Measurements from ENCODE around the gene NELFA. TPM values are rescaled to one million over a fixed set of nuclear protein-coding genes. Genes with fewer than 3 reads are reported as not detected.
"Not testable (repeated sequence)": the region's sequence is repeated elsewhere in the genome, so short reads cannot be mapped to it uniquely, and the experiment has no call there.

The NELFA gene
- total and polyA plus RNA-seq, 10 of the 15 experiments (the other 5 are each of a cell fraction or from before 2014, with no cell fraction given) = 0.39 to 38.6 (median 16.7) TPM

DNA sequence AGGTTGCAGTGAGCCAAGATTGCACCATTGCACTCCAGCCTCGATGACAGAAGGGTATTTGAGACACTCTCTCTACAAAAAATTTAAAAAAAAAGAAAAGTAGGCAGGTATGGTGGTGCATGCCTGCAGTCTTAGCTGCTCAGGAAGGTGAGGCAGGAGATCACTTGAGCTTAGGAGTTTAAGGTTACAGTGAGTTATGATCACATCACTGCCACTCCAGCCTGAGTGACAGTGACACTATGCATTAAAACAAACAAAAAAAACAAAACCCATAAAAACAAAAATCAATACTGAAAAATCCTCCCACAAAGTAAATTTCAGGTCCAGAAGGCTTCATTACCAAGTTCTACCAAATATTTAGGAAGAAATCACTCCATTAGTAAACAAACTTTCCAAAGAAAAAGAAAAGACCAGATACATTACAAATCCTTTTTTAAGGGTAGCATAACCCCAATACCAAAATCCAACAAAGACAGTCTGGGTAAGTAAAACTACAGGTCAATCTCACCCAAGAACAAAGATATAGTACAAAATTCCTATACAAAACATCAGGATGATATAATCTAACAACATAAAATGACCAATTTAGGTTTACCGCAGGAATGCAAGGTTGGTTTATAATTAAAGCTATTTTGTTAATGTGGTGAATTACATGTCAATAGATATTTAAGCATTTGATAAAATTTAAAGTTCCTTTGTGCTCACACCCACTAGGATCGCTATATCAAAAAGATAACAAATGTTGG, 11.7 kb downstream of the NELFA start (continued):
- TF ChIP-seq, protein P1, sequence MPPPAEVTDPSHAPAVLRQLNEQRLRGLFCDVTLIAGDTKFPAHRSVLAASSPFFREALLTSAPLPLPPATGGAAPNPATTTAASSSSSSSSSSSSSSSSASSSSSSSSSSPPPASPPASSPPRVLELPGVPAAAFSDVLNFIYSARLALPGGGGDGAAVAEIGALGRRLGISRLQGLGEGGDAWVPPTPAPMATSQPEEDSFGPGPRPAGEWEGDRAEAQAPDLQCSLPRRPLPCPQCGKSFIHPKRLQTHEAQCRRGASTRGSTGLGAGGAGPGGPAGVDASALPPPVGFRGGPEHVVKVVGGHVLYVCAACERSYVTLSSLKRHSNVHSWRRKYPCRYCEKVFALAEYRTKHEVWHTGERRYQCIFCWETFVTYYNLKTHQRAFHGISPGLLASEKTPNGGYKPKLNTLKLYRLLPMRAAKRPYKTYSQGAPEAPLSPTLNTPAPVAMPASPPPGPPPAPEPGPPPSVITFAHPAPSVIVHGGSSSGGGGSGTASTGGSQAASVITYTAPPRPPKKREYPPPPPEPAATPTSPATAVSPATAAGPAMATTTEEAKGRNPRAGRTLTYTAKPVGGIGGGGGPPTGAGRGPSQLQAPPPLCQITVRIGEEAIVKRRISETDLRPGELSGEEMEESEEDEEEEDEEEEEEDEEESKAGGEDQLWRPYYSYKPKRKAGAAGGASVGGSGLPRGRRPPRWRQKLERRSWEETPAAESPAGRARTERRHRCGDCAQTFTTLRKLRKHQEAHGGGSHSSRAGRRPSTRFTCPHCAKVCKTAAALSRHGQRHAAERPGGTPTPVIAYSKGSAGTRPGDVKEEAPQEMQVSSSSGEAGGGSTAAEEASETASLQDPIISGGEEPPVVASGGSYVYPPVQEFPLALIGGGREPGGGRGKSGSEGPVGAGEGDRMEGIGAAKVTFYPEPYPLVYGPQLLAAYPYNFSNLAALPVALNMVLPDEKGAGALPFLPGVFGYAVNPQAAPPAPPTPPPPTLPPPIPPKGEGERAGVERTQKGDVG (CRISPR knock-in tag; IDR thresholded peaks at IDR 0.05) = no peak
- no peak for TF ChIP-seq CHD4 (IDR thresholded peaks at IDR 0.05)

DNA sequence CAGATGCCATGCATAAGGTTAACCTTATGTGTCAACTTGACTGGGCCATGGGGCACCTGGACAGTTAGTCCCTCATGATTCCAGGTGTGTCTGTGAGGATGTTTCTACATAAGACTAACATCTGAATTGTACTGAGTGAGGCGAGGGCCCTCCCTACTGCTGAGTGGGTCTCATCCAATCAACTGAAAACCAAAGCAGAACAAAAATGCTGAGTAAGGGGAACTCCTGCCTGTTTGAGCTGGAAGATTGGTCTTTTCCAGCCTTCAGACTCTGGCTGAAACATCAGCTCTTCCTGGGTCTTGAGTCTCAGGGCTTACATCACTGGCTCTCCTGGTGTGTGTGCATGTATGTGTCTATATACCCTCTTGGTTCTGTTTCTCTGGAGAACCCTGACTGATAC, 13.8 kb downstream of the NELFA start:
- Histone ChIP-seq H4K20me1 (ENCODE audit: control insufficient read depth, insufficient read depth) (no peaks in the 10 kb centered on the region), H3K4me3 (no peak overlapping the region)

DNA sequence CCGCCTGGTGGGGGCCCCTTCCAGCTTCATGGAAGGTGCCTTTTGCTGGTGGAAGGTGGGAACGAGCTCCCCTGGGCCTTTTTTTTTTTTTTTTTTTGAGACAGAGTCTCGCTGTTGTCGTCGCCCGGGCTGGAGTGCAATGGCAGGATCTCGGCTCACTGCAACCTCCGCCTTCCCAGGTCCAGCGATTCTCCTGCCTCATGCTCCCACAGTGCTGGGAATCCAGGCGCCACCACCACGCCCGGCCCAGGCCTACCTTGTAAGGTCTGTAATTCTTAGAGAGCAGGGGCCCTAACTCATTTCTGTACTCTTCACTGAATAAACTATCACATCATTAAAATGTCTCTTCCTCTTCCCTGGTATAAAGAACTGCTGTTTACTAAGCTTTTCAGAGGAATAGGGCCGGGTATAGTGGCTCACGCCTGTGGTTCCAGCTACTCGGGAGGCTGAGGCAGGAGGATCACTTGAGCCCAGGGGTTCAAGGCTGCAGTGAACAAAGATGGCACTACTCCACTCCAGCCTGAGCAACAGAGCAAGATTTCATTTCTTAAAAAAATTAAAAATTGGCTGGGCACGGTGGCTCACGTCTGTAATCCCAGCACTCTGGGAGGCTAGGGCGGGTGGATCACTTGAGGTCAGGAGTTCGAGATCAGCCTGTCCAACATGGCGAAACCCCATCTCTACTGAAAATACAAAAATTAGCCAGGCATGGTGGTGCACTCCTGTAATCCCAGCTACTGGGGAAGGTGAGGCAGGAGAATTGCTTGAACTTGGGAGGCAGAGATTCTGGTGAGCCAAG, 14.9 kb downstream of the NELFA start:
- FAIRE-seq; H3K4me2 ChIP-seq (ENCODE audit: control insufficient read depth, insufficient read depth); H3K9me3 ChIP-seq (replicated peaks; ENCODE audit: control insufficient read depth, insufficient read depth, low read length); H3K4me3 ChIP-seq; H3K27me3 ChIP-seq (replicated peaks in 1 of 2; ENCODE audit: control insufficient read depth in 2 of 2, insufficient read depth in 2 of 2, low read length in 1 of 2); DNase-seq (ENCODE audit: low read depth, low spot score); H4K20me1 ChIP-seq (ENCODE audit: control insufficient read depth, insufficient read depth); intact Hi-C loops (cut with micrococcal nuclease; ENCODE audit: unreplicated experiment); H2AFZ ChIP-seq (ENCODE audit: control insufficient read depth, low read depth, low read length); ATAC-seq; in situ Hi-C loops (cut with MboI); CTCF ChIA-PET; H3K9ac ChIP-seq (ENCODE audit: control insufficient read depth, insufficient read depth, low read length); BruUV-seq (replicated peaks); H3K4me1 ChIP-seq (ENCODE audit: control insufficient read depth, insufficient read depth, low read length); RAD21 ChIA-PET (ENCODE audit: unreplicated experiment); H3K27ac ChIP-seq (ENCODE audit: control insufficient read depth, insufficient read depth); SMC1A ChIA-PET (ENCODE audit: uncharacterized antibody, unreplicated experiment): not testable (repeated sequence)
- POLR2A ChIA-PET = interaction anchor here (0.7 kb wide), 1 partner anchor 48 kb away, joined by 4 read pairs; no protein-coding TSS in a partner anchor
- 93% methylated on average over 15 of the region's 20 CpGs for WGBS (ENCODE audit: insufficient coverage, insufficient replicate concordance, low lambda C conversion rate, missing lambda C conversion rate)
- H3K79me2 ChIP-seq (ENCODE audit: control insufficient read depth, insufficient read depth, low read length) = peaks cover 18% of the 10 kb centered on the region
- peaks cover 8 to 18% of the 10 kb centered on the region in 2 experiments; a peak in 3 of 4 replicates for H3K36me3 ChIP-seq (ENCODE audit: control insufficient read depth in 2 of 2, insufficient read depth in 2 of 2, low read length in 1 of 2)

More for the DNA sequence above, 13.8 kb downstream of the NELFA start:
- H3K27ac ChIP-seq (ENCODE audit: control insufficient read depth, insufficient read depth) = no peak overlapping the region
- no peak overlapping the region for H3K4me2 ChIP-seq (ENCODE audit: control insufficient read depth, insufficient read depth)
- ChIA-PET POLR2A (interaction anchor here (0.8 kb wide), 1 partner anchor 14 kb away, joined by 3 read pairs; the partner anchor contains the start of gene NELFA), CTCF (no interaction called here), RAD21 (ENCODE audit: unreplicated experiment) (no interaction called here), SMC1A (ENCODE audit: uncharacterized antibody, unreplicated experiment) (no interaction called here)
- TF ChIP-seq FOS (IDR thresholded peaks at IDR 0.05; ENCODE audit: borderline replicate concordance, extremely low read depth, insufficient read length) = no peak
- no peak for TF ChIP-seq FOXM1 (IDR thresholded peaks at IDR 0.05; ENCODE audit: low read depth, low read length)
- TF ChIP-seq NFYB (IDR thresholded peaks at IDR 0.05; ENCODE audit: insufficient read depth, low read depth, low read length) = no peak
- TF ChIP-seq LARP7 (IDR thresholded peaks at IDR 0.05) = no peak
- TF ChIP-seq SREBF1 (IDR thresholded peaks at IDR 0.05; ENCODE audit: low read length) = no peak
- TF ChIP-seq YBX1 (IDR thresholded peaks at IDR 0.05) = no peak
- TF ChIP-seq RB1 (IDR thresholded peaks at IDR 0.05; ENCODE audit: borderline replicate concordance) = no peak
- TF ChIP-seq SMARCA5 (IDR thresholded peaks at IDR 0.05) = no peak
- no peak for TF ChIP-seq CEBPB (IDR thresholded peaks at IDR 0.05; ENCODE audit: borderline replicate concordance in 1 of 2, low read depth in 2 of 2, low read length in 2 of 2)
- no peak for TF ChIP-seq ZZZ3 (IDR thresholded peaks at IDR 0.05; ENCODE audit: control insufficient read depth, insufficient read length, low read depth)
- TF ChIP-seq, protein P2, sequence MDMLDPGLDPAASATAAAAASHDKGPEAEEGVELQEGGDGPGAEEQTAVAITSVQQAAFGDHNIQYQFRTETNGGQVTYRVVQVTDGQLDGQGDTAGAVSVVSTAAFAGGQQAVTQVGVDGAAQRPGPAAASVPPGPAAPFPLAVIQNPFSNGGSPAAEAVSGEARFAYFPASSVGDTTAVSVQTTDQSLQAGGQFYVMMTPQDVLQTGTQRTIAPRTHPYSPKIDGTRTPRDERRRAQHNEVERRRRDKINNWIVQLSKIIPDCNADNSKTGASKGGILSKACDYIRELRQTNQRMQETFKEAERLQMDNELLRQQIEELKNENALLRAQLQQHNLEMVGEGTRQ (IDR thresholded peaks at IDR 0.05; ENCODE audit: borderline replicate concordance, low read depth, low read length) = no peak
- H3K36me3 ChIP-seq (ENCODE audit: control insufficient read depth in 2 of 2, insufficient read depth in 2 of 2, low read length in 1 of 2) = peaks cover 4 to 15% of the 10 kb centered on the region in 2 experiments; a peak in 3 of 4 replicates
- H3K9me3 ChIP-seq (replicated peaks; ENCODE audit: control insufficient read depth, insufficient read depth, low read length) = peaks cover 7% of the 10 kb centered on the region
- no peak overlapping the region for H3K9ac ChIP-seq (ENCODE audit: control insufficient read depth, insufficient read depth, low read length)
- WGBS (ENCODE audit: insufficient coverage, insufficient replicate concordance, low lambda C conversion rate, missing lambda C conversion rate) = 100% methylated on average over 1 of the region's 1 CpG
- ATAC-seq = no peak
- no peak for DNase-seq (ENCODE audit: low read depth, low spot score)
- peaks cover 23% of the 10 kb centered on the region for H3K79me2 ChIP-seq (ENCODE audit: control insufficient read depth, insufficient read depth, low read length)
- BruUV-seq (replicated peaks) = no TSS peak
- intact Hi-C loops (cut with micrococcal nuclease; ENCODE audit: unreplicated experiment) = no loop called here
- no peaks in the 10 kb centered on the region for H3K4me1 ChIP-seq (ENCODE audit: control insufficient read depth, insufficient read depth, low read length)
- in situ Hi-C loops (cut with MboI) = no loop called here
- no peak for FAIRE-seq
- no peaks in the 10 kb centered on the region for H3K27me3 ChIP-seq (replicated peaks in 1 of 2; ENCODE audit: control insufficient read depth in 2 of 2, insufficient read depth in 2 of 2, low read length in 1 of 2)
- H2AFZ ChIP-seq (ENCODE audit: control insufficient read depth, low read depth, low read length) = no peak overlapping the region

Data from GM12878 (cell line).